Body of pancreas (tissue), 4 donors: ENCODE data around the gene ST13.

Experiments used
- CTCF ChIP-seq, 7 experiments: fragments of 450-650 bp in 4 of 7; fragments of 200-600 bp in 3 of 7; sonication (generic) in 3 of 7; IDR thresholded peaks; one replicate each; pipeline ENCODE4 v1.5.1; 2016 to 2019; ENCODE audit warnings: antibody characterized with exemption in 7 of 7
- POLR2A ChIP-seq, 3 donors: fragments of 450-650 bp; IDR thresholded peaks; one replicate each; pipeline ENCODE4 v1.6.1; 2016; ENCODE audit warnings: antibody characterized with exemption in 3 of 3, mild to moderate bottlenecking in 2 of 3

- TF ChIP-seq CTCF (IDR thresholded peaks at IDR 0.05) = no peak
- no peak for TF ChIP-seq POLR2A (IDR thresholded peaks at IDR 0.05)
Measured at GRCh38 chr22:40862013-40862412, 5.6 kb upstream of the ST13 start, which contains the start of gene DNAJB7.
